Measurements from ENCODE around the gene LLGL2.

Gene LLGL2

DNA sequence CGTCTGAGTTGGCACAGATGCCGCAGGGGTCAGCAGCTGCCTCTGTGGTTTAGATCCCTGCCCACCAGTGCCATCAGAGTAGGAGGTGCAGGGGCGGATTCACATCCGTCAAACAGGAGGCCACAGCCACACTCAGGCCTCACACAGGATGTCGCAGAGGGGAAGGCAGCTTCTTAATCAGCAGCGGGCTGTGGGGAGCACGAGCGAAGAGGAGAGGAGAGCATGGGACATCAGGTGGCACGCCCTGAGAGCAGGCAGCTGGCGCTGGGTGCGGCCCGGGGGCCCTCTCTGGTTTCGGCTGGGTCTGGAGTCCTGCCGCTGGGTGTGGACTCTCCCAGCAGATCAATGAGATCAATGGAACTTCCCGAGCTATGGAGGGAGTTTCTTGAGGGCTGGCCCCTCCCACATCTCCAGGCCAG is 9.6 kb downstream of the LLGL2 start:
- H3K9me3 ChIP-seq (ENCODE audit: control extremely low read depth in 1 of 5, control insufficient read depth in 4 of 5, insufficient read depth in 2 of 5, low read depth in 1 of 5, low read length in 4 of 5) = no peaks in the 10 kb centered on the region
- H3K36me3 ChIP-seq (ENCODE audit: control insufficient read depth in 4 of 4, insufficient read depth in 4 of 4, low read length in 3 of 4) = no peaks in the 10 kb centered on the region
- DNase-seq = peak; percentile 31 to 79 (median 66)
- peak overlapping the region in 1 of 2 experiments; percentile 54 for H3K27ac ChIP-seq (ENCODE audit: insufficient read depth in 1 of 2, low read depth in 1 of 2, low read length in 2 of 2, poor library complexity in 1 of 2, severe bottlenecking in 2 of 2)
- peaks cover 0 to 18% (median 14%) of the 10 kb centered on the region in 4 experiments for H3K4me1 ChIP-seq (ENCODE audit: control extremely low read depth in 1 of 4, control insufficient read depth in 4 of 4, insufficient read depth in 4 of 4, low read length in 3 of 4)
- POLR2A ChIA-PET = interaction anchor here (0.6 kb wide), 1 partner anchor 131 kb away, joined by 6 read pairs; no protein-coding TSS in a partner anchor
- peak overlapping the region in 3 of 7 experiments; percentile 2 to 42 (median 36) for H3K4me3 ChIP-seq (ENCODE audit: control insufficient read depth in 1 of 7, extremely low read depth in 1 of 7, insufficient read depth in 4 of 7, low read depth in 2 of 7, low read length in 6 of 7)
- no peaks in the 10 kb centered on the region for H3K27me3 ChIP-seq (replicated peaks in 2 of 5; ENCODE audit: control insufficient read depth in 4 of 5, insufficient read depth in 5 of 5, low read length in 4 of 5)
- CTCF ChIA-PET = interaction anchor here (0.7 to 1.9 kb wide), 5 partner anchors 9 to 46 kb away, joined by 3 to 6 read pairs (median 4); partner anchors contain the start of gene TSEN54
- WGBS (ENCODE audit: insufficient coverage) = 28% methylated on average over 15 of the region's 15 CpGs

DNA sequence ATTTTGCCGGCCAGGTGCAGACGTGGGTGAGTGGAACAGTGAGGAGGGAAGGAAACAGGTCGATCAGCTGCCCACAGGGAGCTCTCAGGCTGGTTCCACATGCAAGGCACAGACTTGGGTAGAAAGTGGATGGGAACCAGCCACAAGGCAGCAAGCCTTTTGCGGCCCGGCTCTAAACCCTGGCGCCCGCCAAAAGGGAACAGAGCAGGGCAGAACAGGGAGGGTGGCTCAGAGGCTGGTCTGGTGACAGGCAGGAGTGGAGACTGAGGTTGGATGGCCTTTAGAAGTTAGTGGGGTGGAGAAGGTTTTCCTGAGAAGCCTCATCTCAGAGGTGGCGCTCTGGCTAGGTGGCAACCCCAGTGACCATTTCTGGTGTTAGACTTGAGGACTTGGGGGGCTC is 10.4 kb downstream of the LLGL2 start:
- Histone ChIP-seq H3K4me1 (ENCODE audit: control extremely low read depth in 1 of 4, control insufficient read depth in 4 of 4, insufficient read depth in 4 of 4, low read length in 3 of 4) (peaks cover 0 to 18% (median 14%) of the 10 kb centered on the region in 4 experiments), H3K36me3 (ENCODE audit: control insufficient read depth in 4 of 4, insufficient read depth in 4 of 4, low read length in 3 of 4) (no peaks in the 10 kb centered on the region), H3K27ac (ENCODE audit: insufficient read depth in 1 of 2, low read depth in 1 of 2, low read length in 2 of 2, poor library complexity in 1 of 2, severe bottlenecking in 2 of 2) (peak overlapping the region in 1 of 2 experiments; percentile 54), H3K27me3 (replicated peaks in 2 of 5; ENCODE audit: control insufficient read depth in 4 of 5, insufficient read depth in 5 of 5, low read length in 4 of 5) (no peaks in the 10 kb centered on the region), H3K4me3 (ENCODE audit: control insufficient read depth in 1 of 7, extremely low read depth in 1 of 7, insufficient read depth in 4 of 7, low read depth in 2 of 7, low read length in 6 of 7) (no peak overlapping the region), H3K9me3 (ENCODE audit: control extremely low read depth in 1 of 5, control insufficient read depth in 4 of 5, insufficient read depth in 2 of 5, low read depth in 1 of 5, low read length in 4 of 5) (no peaks in the 10 kb centered on the region)
- DNase-seq = no peak
- ChIA-PET CTCF (interaction anchor here (0.7 to 1.9 kb wide), 2 partner anchors 19 to 27 kb away, joined by 3 to 6 read pairs; partner anchors contain the start of gene TSEN54), POLR2A (no interaction called here)
- WGBS (ENCODE audit: insufficient coverage) = 97% methylated on average over 8 of the region's 8 CpGs

DNA sequence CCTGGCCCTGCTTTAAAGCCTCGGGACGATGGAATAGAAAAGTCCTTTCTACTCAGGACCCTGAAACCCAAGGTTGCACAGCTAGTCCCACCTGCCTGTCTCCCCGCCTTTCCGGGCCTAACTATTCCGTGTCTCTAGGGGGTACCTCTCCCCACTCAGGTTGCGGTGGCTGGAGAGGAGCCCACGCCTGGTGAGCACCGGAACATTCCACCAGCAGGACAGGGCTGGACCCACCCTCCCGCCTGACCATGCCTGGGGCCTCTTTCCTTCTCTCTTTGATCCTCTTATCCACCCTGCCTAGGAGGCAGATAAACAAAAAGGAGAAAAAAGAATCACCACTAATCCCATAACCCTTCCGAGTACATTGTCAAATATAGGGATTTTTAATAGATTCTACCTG is 10.9 kb downstream of the LLGL2 start:
- H3K36me3 ChIP-seq (ENCODE audit: control insufficient read depth in 4 of 4, insufficient read depth in 4 of 4, low read length in 3 of 4) = no peaks in the 10 kb centered on the region
- CTCF ChIA-PET = no interaction called here
- H3K27me3 ChIP-seq (replicated peaks in 2 of 5; ENCODE audit: control insufficient read depth in 4 of 5, insufficient read depth in 5 of 5, low read length in 4 of 5) = no peaks in the 10 kb centered on the region
- POLR2A ChIA-PET = no interaction called here
- no peak overlapping the region for H3K4me3 ChIP-seq (ENCODE audit: control insufficient read depth in 1 of 7, extremely low read depth in 1 of 7, insufficient read depth in 4 of 7, low read depth in 2 of 7, low read length in 6 of 7)
- peaks cover 0 to 18% (median 14%) of the 10 kb centered on the region in 4 experiments for H3K4me1 ChIP-seq (ENCODE audit: control extremely low read depth in 1 of 4, control insufficient read depth in 4 of 4, insufficient read depth in 4 of 4, low read length in 3 of 4)
- DNase-seq = no peak
- WGBS (ENCODE audit: insufficient coverage) = 98% methylated on average over 6 of the region's 10 CpGs
- H3K9me3 ChIP-seq (ENCODE audit: control extremely low read depth in 1 of 5, control insufficient read depth in 4 of 5, insufficient read depth in 2 of 5, low read depth in 1 of 5, low read length in 4 of 5) = no peaks in the 10 kb centered on the region
- no peak overlapping the region for H3K27ac ChIP-seq (ENCODE audit: insufficient read depth in 1 of 2, low read depth in 1 of 2, low read length in 2 of 2, poor library complexity in 1 of 2, severe bottlenecking in 2 of 2)

DNA sequence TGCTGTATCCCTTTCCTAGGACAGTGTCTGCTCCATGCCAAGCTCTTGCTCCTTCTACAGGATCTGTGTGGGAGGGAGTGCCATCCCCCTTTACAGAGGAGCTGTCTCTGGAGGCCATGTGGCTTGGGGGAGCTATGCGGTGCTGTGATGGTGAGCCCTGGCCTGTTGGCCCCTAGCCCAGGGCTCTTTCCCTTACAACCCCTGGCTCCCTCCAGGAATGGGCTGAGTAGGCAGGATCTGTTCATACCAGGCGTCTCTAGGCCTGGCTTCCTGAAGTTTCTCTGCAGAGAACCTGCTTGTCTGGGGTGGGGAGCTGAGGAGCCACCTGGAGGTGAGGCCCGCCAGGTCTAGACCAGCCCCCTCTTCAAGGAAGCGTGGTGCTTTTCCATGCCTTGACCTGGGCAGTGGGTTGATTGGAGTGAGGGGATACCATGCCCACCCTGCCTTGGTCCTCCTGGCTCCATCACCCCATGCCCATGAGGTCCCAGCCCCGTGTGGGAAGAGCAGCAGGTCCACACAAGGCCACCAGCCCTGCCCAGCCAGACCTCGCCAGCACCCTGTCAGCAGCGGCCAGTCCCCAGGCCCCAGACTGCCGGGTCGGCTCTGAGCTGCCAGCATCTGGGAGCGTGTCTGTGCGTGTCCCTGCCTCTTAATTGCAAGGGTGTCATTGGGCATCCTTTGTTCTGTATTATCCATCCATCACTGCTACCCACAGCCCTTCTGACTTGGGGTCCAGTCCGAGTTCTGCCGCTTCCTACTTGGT is 14.7 kb downstream of the LLGL2 start:
- H3K36me3 ChIP-seq (ENCODE audit: control insufficient read depth in 4 of 4, insufficient read depth in 4 of 4, low read length in 3 of 4) = no peaks in the 10 kb centered on the region
- no peak overlapping the region for H3K27ac ChIP-seq (ENCODE audit: insufficient read depth in 1 of 2, low read depth in 1 of 2, low read length in 2 of 2, poor library complexity in 1 of 2, severe bottlenecking in 2 of 2)
- H3K4me3 ChIP-seq (ENCODE audit: control insufficient read depth in 1 of 7, extremely low read depth in 1 of 7, insufficient read depth in 4 of 7, low read depth in 2 of 7, low read length in 6 of 7) = no peak overlapping the region
- POLR2A ChIA-PET = no interaction called here
- no peaks in the 10 kb centered on the region for H3K9me3 ChIP-seq (ENCODE audit: control extremely low read depth in 1 of 5, control insufficient read depth in 4 of 5, insufficient read depth in 2 of 5, low read depth in 1 of 5, low read length in 4 of 5)
- WGBS (ENCODE audit: insufficient coverage) = 98% methylated on average over 11 of the region's 13 CpGs
- peaks cover 0 to 11% (median 7%) of the 10 kb centered on the region in 4 experiments for H3K4me1 ChIP-seq (ENCODE audit: control extremely low read depth in 1 of 4, control insufficient read depth in 4 of 4, insufficient read depth in 4 of 4, low read length in 3 of 4)
- no peaks in the 10 kb centered on the region for H3K27me3 ChIP-seq (replicated peaks in 2 of 5; ENCODE audit: control insufficient read depth in 4 of 5, insufficient read depth in 5 of 5, low read length in 4 of 5)
- DNase-seq = no peak
- CTCF ChIA-PET = no interaction called here

DNA sequence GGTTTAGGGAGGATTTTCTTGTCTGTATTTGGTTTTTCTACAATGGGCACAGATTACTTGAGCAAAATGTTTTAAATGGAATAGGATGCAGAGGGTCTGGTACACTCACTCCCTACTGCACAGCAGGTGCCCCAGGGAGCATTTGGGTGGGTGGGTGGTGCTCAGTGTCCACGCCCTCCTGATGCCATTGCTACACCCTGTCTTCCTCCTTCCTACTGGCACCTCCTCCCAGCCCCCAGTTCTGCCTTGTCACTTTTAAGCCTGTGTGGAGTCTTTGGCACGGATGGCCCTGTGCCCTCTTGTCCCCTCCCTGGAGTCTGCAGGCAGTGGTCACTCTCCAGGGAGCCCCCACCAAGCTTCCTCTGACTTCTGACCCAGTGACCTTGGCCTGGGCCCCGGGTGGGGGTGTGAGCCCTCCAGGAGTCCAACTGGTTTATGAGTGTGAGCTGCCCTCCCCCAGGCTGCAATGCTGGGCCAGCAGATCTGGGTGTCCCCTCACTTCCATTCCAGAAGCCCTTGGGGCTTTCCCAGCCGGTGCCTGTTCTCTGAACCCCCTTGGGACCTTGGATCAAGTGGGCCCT is 15.5 kb downstream of the LLGL2 start:
- CTCF ChIA-PET = no interaction called here
- DNase-seq = no peak

DNA sequence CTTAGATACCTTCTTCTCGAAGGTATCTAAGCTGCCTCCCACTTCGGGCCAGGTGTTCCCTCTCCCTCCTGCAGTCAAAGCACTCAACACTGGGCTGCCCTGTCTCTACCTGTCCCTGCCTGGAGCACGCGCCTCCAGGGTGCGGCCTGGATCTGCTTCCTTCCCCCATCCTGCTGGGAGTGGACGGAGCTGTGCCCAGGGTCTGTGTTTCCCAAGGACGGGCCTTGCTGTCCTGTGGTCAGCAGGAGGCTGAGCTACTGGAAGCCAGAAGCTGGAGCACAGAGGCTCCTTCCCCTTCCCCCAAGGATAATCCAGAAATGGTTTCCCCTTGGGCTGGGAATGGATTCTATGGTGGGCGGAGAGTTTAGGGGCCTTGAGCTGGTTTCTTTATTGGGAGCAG is 16.7 kb downstream of the LLGL2 start:
- POLR2A ChIA-PET = no interaction called here
- Histone ChIP-seq H3K36me3 (ENCODE audit: control insufficient read depth in 4 of 4, insufficient read depth in 4 of 4, low read length in 3 of 4) (no peaks in the 10 kb centered on the region), H3K27ac (ENCODE audit: insufficient read depth in 1 of 2, low read depth in 1 of 2, low read length in 2 of 2, poor library complexity in 1 of 2, severe bottlenecking in 2 of 2) (no peak overlapping the region), H3K4me1 (ENCODE audit: control extremely low read depth in 1 of 4, control insufficient read depth in 4 of 4, insufficient read depth in 4 of 4, low read length in 3 of 4) (no peaks in the 10 kb centered on the region), H3K4me3 (ENCODE audit: control insufficient read depth in 1 of 7, extremely low read depth in 1 of 7, insufficient read depth in 4 of 7, low read depth in 2 of 7, low read length in 6 of 7) (no peak overlapping the region), H3K27me3 (replicated peaks in 2 of 5; ENCODE audit: control insufficient read depth in 4 of 5, insufficient read depth in 5 of 5, low read length in 4 of 5) (no peaks in the 10 kb centered on the region), H3K9me3 (ENCODE audit: control extremely low read depth in 1 of 5, control insufficient read depth in 4 of 5, insufficient read depth in 2 of 5, low read depth in 1 of 5, low read length in 4 of 5) (no peaks in the 10 kb centered on the region)
- no peak for DNase-seq
- WGBS (ENCODE audit: insufficient coverage) = 97% methylated on average over 6 of the region's 8 CpGs
- CTCF ChIA-PET = interaction anchor here (1.1 to 1.7 kb wide), 2 partner anchors 9 to 84 kb away, joined by 3 to 5 read pairs; no protein-coding TSS in a partner anchor

More for the DNA sequence above, 15.5 kb downstream of the LLGL2 start:
- H3K4me3 ChIP-seq (ENCODE audit: control insufficient read depth in 1 of 7, extremely low read depth in 1 of 7, insufficient read depth in 4 of 7, low read depth in 2 of 7, low read length in 6 of 7) = no peak overlapping the region
- H3K36me3 ChIP-seq (ENCODE audit: control insufficient read depth in 4 of 4, insufficient read depth in 4 of 4, low read length in 3 of 4) = no peaks in the 10 kb centered on the region
- H3K27ac ChIP-seq (ENCODE audit: insufficient read depth in 1 of 2, low read depth in 1 of 2, low read length in 2 of 2, poor library complexity in 1 of 2, severe bottlenecking in 2 of 2) = no peak overlapping the region
- POLR2A ChIA-PET = no interaction called here
- H3K4me1 ChIP-seq (ENCODE audit: control extremely low read depth in 1 of 4, control insufficient read depth in 4 of 4, insufficient read depth in 4 of 4, low read length in 3 of 4) = peaks cover 0 to 2% (median under 1%) of the 10 kb centered on the region in 4 experiments
- no peaks in the 10 kb centered on the region for H3K27me3 ChIP-seq (replicated peaks in 2 of 5; ENCODE audit: control insufficient read depth in 4 of 5, insufficient read depth in 5 of 5, low read length in 4 of 5)
- no peaks in the 10 kb centered on the region for H3K9me3 ChIP-seq (ENCODE audit: control extremely low read depth in 1 of 5, control insufficient read depth in 4 of 5, insufficient read depth in 2 of 5, low read depth in 1 of 5, low read length in 4 of 5)
- 90% methylated on average over 3 of the region's 4 CpGs for WGBS (ENCODE audit: insufficient coverage)

DNA sequence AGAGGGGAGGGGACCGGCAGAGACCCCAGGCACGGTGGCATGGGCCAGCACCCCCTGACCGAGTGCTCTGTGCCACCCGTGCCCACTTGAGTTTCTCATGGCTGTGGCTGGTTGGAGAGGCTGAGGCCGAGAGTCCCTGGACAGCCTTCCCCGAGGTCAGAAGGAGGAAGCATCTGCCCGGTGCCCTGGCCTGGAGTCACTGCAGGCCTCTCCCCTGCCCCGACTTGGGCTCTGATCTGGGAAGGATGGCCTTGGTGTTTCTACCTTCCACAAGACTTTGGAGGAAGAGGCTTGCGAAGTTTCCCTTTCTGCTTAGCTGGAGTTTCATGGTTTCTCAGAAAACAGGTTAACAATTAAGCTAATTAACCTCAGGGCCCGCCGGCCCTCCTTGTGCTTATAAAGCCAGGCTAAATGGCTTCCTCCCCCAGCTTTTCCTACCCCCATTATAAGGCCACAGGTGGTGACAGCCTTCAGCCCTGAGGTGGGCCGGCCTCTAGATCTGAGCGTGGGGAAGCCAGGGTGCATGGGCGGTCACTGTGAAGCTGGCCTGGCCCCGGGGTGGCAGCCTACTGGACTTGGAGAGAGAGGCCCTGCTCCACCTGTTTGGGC is 17.3 kb downstream of the LLGL2 start:
- Histone ChIP-seq H3K36me3 (ENCODE audit: control insufficient read depth in 4 of 4, insufficient read depth in 4 of 4, low read length in 3 of 4) (no peaks in the 10 kb centered on the region), H3K9me3 (ENCODE audit: control extremely low read depth in 1 of 5, control insufficient read depth in 4 of 5, insufficient read depth in 2 of 5, low read depth in 1 of 5, low read length in 4 of 5) (no peaks in the 10 kb centered on the region), H3K4me3 (ENCODE audit: control insufficient read depth in 1 of 7, extremely low read depth in 1 of 7, insufficient read depth in 4 of 7, low read depth in 2 of 7, low read length in 6 of 7) (no peak overlapping the region), H3K27me3 (replicated peaks in 2 of 5; ENCODE audit: control insufficient read depth in 4 of 5, insufficient read depth in 5 of 5, low read length in 4 of 5) (no peaks in the 10 kb centered on the region), H3K4me1 (ENCODE audit: control extremely low read depth in 1 of 4, control insufficient read depth in 4 of 4, insufficient read depth in 4 of 4, low read length in 3 of 4) (no peaks in the 10 kb centered on the region), H3K27ac (ENCODE audit: insufficient read depth in 1 of 2, low read depth in 1 of 2, low read length in 2 of 2, poor library complexity in 1 of 2, severe bottlenecking in 2 of 2) (no peak overlapping the region)
- DNase-seq = no peak
- ChIA-PET POLR2A (no interaction called here), CTCF (interaction anchor here (1.1 to 1.7 kb wide), 3 partner anchors 9 to 83 kb away, joined by 3 to 5 read pairs (median 3); no protein-coding TSS in a partner anchor)
- 94% methylated on average over 8 of the region's 15 CpGs for WGBS (ENCODE audit: insufficient coverage)

Measured in common myeloid progenitor, CD34-positive (primary cell).